Measurements from ENCODE around the gene ZBTB2.

Gene ZBTB2

DNA sequence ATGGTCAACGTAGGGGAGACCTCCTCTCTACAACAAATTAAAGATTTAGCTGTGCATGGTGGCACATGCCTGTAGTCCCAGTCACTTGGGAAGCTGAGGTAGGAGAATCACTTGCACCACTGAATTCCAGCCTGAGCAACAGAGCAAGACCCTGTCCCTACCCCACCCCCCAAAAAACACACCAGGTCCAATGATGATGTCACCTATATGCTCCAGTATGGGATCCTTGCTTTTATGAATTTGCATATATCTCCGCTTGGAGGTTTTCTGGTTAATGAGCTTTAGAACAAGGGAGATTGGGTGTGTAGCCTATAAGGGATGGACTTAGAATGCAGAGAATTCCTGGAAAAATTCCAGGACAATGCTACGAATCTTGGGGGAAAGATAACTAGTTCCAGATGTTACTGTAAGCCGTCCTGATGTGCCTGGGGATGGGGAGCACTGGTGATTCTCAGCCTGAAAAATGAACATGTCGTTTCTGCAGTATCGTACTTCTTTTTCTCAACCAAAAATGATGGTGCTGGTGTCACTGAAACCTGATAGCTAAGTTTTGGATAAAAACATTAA is 61.1 kb downstream of the ZBTB2 start:
- Histone ChIP-seq H3K27ac (peak overlapping the region in 1 of 2 donors; percentile 31), H3K4me3 (no peak overlapping the region)
- no peak for DNase-seq (ENCODE audit: low spot score)
- TF ChIP-seq, protein P1, sequence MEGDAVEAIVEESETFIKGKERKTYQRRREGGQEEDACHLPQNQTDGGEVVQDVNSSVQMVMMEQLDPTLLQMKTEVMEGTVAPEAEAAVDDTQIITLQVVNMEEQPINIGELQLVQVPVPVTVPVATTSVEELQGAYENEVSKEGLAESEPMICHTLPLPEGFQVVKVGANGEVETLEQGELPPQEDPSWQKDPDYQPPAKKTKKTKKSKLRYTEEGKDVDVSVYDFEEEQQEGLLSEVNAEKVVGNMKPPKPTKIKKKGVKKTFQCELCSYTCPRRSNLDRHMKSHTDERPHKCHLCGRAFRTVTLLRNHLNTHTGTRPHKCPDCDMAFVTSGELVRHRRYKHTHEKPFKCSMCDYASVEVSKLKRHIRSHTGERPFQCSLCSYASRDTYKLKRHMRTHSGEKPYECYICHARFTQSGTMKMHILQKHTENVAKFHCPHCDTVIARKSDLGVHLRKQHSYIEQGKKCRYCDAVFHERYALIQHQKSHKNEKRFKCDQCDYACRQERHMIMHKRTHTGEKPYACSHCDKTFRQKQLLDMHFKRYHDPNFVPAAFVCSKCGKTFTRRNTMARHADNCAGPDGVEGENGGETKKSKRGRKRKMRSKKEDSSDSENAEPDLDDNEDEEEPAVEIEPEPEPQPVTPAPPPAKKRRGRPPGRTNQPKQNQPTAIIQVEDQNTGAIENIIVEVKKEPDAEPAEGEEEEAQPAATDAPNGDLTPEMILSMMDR (IDR thresholded peaks at IDR 0.05) = no peak

DNA sequence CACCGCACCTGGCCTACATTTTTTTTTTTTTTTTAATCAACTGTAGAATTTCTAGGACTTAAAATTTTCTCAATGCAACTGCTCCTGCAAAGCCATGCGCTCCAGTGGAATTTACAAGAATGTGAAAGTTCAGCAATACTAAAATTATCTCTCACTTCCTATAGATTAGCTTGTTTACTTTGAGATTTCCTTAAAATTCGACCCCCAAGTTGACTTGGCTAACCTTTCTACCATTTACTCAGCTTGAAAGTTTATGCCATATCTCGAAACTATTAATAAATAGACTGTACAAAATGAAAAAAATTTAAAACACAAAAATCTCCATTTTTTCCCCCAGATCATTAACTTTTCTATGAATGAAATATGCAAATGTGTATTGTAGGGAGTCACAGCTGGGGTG is 64.3 kb downstream of the ZBTB2 start:
- peak overlapping the region; percentile 82 for H3K4me3 ChIP-seq
- TF ChIP-seq, protein P1 (IDR thresholded peaks at IDR 0.05) = no peak

DNA sequence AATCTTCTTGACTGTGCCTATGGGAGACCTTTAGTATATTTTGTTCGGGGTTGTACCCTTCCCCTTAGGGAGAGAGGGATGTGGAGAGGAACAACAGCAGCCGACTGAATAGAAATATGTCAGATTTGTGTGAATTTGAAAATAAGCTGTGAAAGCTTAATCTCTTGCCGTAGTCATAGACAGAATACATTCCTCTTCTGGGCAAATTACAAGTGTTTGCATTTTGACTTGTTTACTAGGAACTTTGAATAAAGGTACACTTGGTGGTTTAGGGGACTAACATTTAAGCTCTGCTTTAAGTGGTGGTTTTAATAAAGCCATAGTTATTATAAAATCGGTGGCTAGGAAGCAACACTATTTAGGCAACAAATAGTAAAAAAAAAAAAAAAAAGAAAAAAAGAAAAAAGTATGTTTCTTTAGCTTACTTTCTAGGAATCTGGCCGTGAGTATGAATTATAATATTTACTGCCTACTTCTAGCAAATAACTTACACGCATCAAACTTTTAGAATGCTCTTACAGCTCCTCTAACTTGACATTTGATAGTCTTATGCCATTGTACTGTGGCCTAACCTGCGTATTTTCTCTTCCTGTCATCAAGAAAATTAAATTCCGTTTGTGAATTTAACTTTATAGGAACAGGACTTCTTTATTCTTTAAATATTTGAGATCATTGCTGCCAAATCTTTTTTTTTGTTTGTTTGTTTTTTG is 65.1 kb downstream of the ZBTB2 start:
- Histone ChIP-seq H3K4me3 (peak overlapping the region; percentile 82), H3K27ac (peak overlapping the region; percentile 82 to 89)
- DNase-seq (ENCODE audit: low spot score) = no peak
- TF ChIP-seq, protein P1 (IDR thresholded peaks at IDR 0.05) = no peak

More for the DNA sequence above, 64.3 kb downstream of the ZBTB2 start:
- peak overlapping the region in 1 of 2 donors; percentile 82 for H3K27ac ChIP-seq
- no peak for DNase-seq (ENCODE audit: low spot score)

GRCh38 chr6:151325075-151326050 is 66.0 kb downstream of the ZBTB2 start:
- peak overlapping the region; percentile 82 to 89 for H3K27ac ChIP-seq
- peak overlapping the region; percentile 82 for H3K4me3 ChIP-seq
- TF ChIP-seq, protein P1 (IDR thresholded peaks at IDR 0.05) = no peak
- DNase-seq (ENCODE audit: low spot score) = peak; percentile 89

- no peak for DNase-seq (ENCODE audit: low spot score)
- peak overlapping the region; percentile 82 to 89 for H3K27ac ChIP-seq
- TF ChIP-seq, protein P1 (IDR thresholded peaks at IDR 0.05) = no peak
- H3K4me3 ChIP-seq = peak overlapping the region; percentile 82
Measured at GRCh38 chr6:151324488-151324825, 66.9 kb downstream of the ZBTB2 start.

- Histone ChIP-seq H3K4me3 (peak overlapping the region; percentile 82), H3K27ac (peak overlapping the region; percentile 82 to 89)
- TF ChIP-seq, protein P1 (IDR thresholded peaks at IDR 0.05) = peak; percentile 95
- DNase-seq (ENCODE audit: low spot score) = peak; percentile 95
Measured at GRCh38 chr6:151323791-151324487, 67.4 kb downstream of the ZBTB2 start.

Measured in coronary artery (tissue), 2 donors.